Activated CD4-positive, alpha-beta T cell treated with anti-CD3 and anti-CD28 coated beads, Interleukin-2, amount 50 U/mL, for 1 hour (primary cell): ENCODE data around the gene CHFR.
"Not testable (repeated sequence)": the region's sequence is repeated elsewhere in the genome, so short reads cannot be mapped to it uniquely, and the experiment has no call there.

ENCODE experiments used
- DNase-seq: peaks from one replicate; pipeline ENCODE4 v3.0.0-alpha.2; 2020

Gene CHFR

GRCh38 chr12:132807295-132808092, 79.9 kb downstream of the CHFR start:
- DNase-seq = no peak

- no peak for DNase-seq
Observed at GRCh38 chr12:132806857-132807256, 80.5 kb downstream of the CHFR start.

- DNase-seq = no peak
Observed at GRCh38 chr12:132804426-132804861, 83.0 kb downstream of the CHFR start.

GRCh38 chr12:132803888-132804287, 83.5 kb downstream of the CHFR start:
- no peak for DNase-seq

GRCh38 chr12:132803125-132803524, 84.3 kb downstream of the CHFR start:
- DNase-seq = no peak

- DNase-seq = no peak
Observed at GRCh38 chr12:132801741-132802140, 85.7 kb downstream of the CHFR start.

GRCh38 chr12:132798836-132799235, 88.6 kb downstream of the CHFR start:
- DNase-seq = no peak

- no peak for DNase-seq
Observed at GRCh38 chr12:132797820-132798570, 89.4 kb downstream of the CHFR start.

- no peak for DNase-seq
Observed at GRCh38 chr12:132795847-132796246, 91.6 kb downstream of the CHFR start.

GRCh38 chr12:132791940-132792339, 95.5 kb downstream of the CHFR start:
- DNase-seq = not testable (repeated sequence)

GRCh38 chr12:132789099-132789471, 98.3 kb downstream of the CHFR start:
- no peak for DNase-seq

- no peak for DNase-seq
Observed at GRCh38 chr12:132788375-132789098, 98.9 kb downstream of the CHFR start.

- DNase-seq = no peak
Observed at GRCh38 chr12:132787877-132788276, 99.5 kb downstream of the CHFR start.

GRCh38 chr12:132786192-132786591, 101.2 kb downstream of the CHFR start:
- no peak for DNase-seq

GRCh38 chr12:132784580-132784979, 102.8 kb downstream of the CHFR start:
- DNase-seq = no peak

GRCh38 chr12:132783917-132784531, 103.4 kb downstream of the CHFR start:
- DNase-seq = no peak
